ENCODE measurements around the gene PTPRG.
"Not testable (repeated sequence)": the region's sequence is repeated elsewhere in the genome, so short reads cannot be mapped to it uniquely, and the experiment has no call there.

Gene PTPRG

DNA sequence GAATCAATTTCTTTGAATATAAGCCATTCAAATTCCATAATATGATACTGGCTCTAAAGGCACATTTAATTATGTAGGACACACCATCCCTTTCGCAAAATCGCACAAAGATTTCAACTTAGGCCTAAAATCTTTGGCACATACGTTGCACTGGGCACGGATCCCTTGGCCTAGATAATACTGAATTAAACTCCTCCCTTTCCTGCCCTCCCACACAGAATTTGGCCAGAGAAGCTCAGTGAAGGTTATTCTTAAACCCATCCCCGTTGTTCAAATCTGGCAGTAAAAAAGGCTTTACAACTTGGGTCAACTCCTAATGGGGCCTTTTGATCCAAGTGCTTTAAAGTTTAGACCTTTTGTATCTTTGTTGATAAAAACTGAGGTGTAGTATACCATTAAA lies 247.2 kb downstream of the PTPRG start:
- DNase-seq = no peak

DNA sequence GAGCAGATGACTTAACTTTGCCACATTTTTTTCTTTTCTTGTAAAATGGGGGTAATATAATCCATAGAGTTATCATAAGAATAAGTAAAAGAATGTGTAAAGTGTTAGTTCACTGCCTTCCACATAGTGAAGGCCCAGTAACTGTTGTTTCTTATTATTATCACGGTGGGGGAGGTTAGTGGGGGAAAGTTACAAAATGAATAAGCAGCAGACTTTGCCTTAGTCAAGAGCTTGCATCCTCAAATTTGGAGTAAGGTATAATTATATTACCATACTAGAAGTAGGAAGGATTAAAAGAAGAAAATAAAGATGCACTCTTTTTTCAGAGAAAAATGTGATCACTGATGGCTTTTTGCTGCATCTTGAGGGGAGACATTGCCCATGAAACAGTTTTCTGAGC lies 247.6 kb downstream of the PTPRG start:
- DNase-seq = no peak

- peak; percentile 11 for DNase-seq
These were observed 248.5 kb downstream of the PTPRG start for GRCh38 chr3:61809879-61810278.

DNA sequence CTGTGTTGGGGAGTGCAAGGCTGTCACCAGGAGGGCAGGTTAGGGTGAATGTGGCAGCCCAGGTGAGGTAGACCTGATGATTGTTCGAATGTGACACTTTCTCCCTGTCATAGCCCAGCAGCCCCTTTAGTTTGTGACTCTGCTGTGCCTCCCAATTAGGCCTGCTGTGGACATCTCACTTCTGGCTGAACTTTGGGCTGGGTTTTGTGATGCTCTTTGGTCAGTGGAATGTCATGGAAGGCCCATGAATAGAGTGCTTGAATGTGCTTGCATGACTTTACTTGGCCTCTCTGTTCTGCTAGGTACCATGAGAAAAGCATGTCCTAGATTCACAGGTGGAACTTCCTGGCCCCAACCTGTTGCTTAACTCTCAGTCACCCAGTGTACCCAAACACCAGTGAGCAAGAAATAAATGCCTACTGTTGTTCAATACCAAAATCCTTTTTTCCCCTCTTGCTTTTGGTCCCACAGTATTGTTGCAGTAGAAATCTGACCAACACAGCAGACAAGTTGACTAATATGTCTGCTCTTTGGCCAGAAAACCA lies 249.7 kb downstream of the PTPRG start:
- no peak for DNase-seq

GRCh38 chr3:61811652-61812051 lies 250.3 kb downstream of the PTPRG start:
- no peak for DNase-seq

DNA sequence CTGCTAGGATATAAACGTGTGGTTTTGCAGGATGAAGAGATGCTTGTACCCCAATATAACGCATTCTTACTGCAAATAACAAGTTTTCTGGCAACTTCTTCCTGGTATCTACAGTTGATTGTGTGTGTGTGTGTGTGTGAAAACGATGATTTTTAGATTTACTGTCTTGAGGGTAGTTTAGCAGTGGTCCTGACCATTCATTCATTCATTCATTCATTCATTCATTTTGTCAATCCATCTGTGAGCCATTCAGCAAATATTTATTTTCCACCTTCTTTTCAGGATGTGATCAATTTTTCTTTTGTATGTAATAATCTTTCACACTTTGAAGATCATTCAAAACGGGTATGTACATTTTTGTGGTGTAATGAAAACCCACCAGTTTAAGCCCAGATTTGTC lies 250.7 kb downstream of the PTPRG start:
- DNase-seq = no peak

- no peak for DNase-seq
These were observed 251.1 kb downstream of the PTPRG start for GRCh38 chr3:61812517-61812916.

DNA sequence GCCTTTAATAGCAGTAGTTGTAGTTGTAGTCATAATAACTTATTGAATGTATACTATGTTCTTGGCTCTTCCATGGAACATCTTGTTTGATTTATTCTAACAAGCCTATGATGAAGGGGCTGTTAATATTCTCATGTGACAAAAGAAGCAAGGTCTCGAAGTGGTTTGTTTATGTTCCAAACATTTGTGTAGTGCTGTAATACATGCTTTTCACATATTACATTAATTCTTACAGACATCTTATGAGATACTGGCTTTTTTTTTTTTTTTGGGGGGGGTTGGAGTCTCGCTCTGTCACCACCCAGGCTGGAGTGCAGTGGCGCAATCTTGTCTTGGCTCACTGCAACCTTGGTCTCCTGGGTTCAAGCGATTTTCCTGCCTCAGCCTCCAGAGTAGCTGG lies 252.3 kb downstream of the PTPRG start:
- no peak for DNase-seq

DNA sequence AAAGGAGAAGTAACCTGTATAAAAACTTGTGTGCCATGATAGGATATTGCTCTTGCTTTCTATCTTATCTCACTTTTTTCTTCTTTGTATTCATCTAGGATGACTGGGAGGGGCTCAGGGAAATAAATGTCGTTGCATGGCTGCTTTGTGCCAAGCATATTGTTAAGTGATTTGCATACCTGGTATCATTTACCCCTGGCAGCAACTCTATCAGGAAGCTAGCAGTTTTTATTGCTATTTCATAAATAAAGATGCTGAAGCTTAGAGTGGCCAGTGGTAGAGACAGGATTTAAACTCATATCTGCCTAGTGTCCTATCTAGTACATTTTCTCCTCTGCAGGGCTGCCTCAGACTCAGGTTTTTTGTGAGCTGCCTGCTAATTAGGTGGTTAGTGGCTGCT lies 253.3 kb downstream of the PTPRG start:
- DNase-seq = no peak

DNA sequence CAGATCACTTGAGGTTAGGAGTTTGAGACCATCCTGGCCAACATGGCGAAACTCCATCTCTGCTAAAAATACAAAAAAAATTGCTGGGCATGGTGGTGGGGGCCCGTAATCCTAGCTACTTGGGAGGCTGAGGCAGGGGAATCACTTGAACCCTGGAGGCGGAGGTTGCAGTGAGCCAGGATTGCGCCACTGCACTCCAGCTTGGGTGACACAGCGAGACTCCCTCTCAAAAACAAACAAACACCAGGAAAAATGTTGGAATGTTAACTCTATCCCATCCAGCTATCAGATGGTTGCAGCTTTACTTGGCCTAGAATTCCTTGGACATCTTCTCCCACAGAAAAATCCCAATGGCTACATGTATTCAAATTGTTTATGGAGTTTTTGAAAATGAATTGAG lies 254.9 kb downstream of the PTPRG start:
- not testable (repeated sequence) for DNase-seq

DNA sequence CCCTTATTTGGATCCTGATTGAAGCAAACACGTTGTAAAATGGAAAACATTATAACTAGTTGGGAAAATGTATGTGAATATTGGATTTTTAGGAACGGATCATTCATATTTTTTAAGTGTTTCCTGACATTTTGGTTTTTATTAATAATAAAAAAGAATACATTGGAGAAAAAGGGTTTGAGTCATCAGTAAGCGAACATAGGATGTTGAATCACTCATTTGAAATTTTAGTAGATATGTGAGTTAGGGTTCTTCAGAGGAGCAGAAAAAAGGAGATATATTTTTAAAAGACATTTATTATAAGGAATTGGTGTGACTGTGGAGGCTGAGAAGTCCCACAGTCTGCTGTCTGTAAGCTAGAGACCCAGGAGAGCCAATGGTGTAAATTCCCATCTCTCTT lies 258.5 kb downstream of the PTPRG start:
- no peak for DNase-seq

DNA sequence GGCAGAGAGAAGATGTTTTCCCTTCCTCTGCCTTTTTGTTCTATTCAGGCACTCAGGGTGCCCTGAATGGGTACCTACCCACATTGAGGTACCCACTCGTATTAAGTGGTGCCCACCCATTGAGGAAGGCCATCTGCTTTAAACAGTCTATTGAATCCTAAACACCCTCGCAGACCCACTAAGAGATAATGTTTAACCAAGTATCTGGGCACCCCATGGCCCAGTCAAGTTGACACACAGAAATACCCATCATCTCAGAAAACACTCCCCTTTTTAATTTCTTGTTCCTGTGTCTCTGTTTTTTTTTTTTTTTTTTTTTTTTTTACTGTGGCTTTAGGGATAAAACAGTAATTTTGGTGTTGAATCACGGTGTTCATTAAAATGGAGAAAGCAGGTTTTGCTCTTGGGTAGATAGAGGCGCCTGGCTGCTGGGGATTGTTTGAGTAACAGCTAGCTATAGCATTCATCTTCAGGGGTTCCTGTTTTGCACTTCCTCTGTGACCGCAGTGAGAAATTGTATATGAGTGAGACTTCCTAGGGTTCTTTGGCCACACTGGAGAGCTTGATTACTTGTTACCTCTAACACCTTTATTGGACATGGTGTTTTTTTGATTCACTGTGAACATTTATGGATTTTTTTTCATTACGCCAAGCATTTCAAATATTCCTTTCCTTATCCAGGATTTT lies 259.1 kb downstream of the PTPRG start:
- DNase-seq = no peak

- DNase-seq = no peak
These were observed 260.5 kb downstream of the PTPRG start for GRCh38 chr3:61821823-61822251.

GRCh38 chr3:61822588-61822987 lies 261.2 kb downstream of the PTPRG start:
- no peak for DNase-seq

GRCh38 chr3:61824553-61825135 lies 263.3 kb downstream of the PTPRG start:
- DNase-seq = no peak

DNA sequence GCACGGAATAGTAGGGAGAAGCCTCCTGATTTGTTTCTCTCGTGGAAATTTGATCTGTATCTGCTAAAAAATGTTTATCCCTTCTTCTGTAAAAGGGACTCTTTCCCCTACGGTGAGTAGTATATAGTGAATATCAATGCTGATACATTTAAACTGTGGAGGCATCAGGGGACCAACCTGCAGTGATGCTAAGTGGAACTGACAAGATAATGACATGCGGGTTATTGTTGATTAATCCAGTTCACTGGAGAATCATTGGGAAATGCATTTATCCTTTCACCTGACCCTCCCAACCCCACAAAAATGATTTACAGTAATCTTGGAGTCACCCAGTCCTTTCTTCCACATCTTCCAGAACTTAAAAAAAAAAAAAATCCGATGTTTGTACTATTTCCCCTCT lies 264.8 kb downstream of the PTPRG start:
- no peak for DNase-seq

DNA sequence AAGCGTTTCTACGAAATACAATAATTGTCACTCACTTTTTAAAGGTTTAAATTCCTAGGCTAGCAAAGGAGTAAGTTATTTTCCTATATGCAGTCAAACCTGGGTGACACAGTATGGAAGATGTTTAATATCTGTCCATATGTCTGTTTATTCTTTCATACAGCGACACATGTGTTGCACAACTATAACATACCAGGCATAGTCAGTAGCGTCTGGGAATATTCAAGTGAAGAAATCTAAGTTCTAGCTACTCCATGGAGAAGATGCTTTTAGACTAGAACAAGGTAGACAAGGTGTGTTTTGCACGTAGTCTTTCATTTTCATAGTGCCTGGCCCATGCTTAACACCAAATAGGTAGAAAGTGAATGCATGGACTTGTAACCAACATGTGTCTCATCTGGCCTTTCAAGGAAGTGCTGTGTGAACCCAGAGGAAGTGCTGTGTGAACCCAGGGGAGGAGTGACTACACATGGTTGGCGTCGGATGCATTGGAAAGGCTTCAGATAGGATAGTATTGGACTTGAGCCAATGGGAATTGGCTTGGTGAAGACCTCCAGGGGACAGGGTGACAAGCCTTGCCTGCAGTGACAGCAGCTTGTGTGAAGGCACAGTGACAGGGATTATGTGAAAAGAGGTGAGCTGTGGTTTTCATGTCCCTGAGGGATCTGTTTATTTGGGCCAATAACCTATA lies 267.0 kb downstream of the PTPRG start:
- DNase-seq = no peak

DNA sequence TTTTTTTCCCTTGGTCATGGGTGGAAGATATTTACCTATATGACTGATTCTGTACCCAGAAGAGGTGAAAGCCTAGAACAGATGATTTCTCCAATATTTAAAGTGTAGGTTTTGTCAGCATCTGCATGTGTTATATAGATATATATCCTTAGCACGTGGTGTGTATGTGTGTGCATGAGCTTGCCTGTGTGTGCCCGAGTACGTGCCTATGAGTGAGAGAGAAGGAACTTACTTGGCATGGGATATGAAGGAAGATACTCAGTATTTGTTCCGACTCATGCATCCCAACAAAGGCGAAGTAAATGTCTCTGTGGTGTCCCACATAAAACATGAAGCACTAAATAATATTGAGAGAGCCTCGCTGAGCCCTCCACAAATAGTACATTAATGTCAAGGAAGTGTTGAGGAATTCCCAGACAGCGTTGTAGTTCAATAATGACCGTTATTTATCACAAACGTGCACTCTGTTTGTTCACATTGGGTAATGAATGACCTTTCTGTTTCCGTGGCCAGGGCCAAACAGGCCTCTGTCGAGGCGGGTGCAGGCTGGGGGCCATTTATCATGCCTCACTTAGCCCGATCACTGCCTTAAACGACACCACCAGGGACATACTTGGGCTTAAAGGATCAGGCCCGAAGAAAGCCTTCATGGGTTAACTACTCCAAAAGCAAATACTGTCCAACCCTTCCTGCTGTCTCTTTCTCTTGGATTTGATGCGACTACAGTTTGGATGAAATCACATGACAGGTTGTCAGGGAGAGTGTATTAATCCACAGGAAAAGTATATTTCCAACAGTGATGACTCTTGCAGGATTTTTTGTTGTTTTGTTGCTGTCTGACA lies 267.7 kb downstream of the PTPRG start:
- DNase-seq = no peak

GRCh38 chr3:61829722-61830350 lies 268.5 kb downstream of the PTPRG start:
- DNase-seq = no peak

DNA sequence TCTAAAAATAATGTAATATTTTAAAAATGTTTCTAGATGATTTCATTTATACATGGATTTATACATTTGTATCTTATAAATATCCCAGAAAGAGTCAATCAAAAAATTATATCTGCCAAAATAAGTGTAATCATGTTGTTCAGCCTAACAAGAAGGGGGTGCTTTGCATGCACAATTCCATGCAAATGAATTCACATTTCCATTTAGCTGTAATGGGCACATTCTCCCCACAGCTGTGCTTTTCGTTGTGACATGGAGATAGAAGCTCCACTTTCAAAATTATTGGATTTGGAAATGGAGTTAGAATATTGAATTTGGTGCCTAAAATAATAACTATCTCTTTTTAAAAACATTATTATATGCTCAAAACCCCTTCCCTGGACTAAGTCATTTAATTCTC lies 270.6 kb downstream of the PTPRG start:
- DNase-seq = no peak

GRCh38 chr3:61832375-61833229 lies 271.2 kb downstream of the PTPRG start:
- no peak for DNase-seq

GRCh38 chr3:61839256-61839655 lies 277.9 kb downstream of the PTPRG start:
- no peak for DNase-seq

All from NCI-H146 (cell line).